ENCODE measurements around the gene ULK4. TPM values are rescaled to one million over a fixed set of nuclear protein-coding genes. Genes with fewer than 3 reads are reported as not detected.

The ULK4 gene
- total and polyA plus RNA-seq, 9 of the 15 experiments (the other 6 are each of a cell fraction or from before 2014, with no cell fraction given), result 3.0 to 5.9 (median 3.5) TPM

- no peak for TF ChIP-seq ERF (CRISPR knock-in tag; IDR thresholded peaks at IDR 0.05)
These were observed 744.9 kb downstream of the ULK4 start (continued) for GRCh38 chr3:41216993-41217392.

GRCh38 chr3:41216422-41216821 is 745.5 kb downstream of the ULK4 start:
- POLR2A ChIA-PET, result interaction anchor here (1.7 to 3.8 kb wide), 4 partner anchors 9 to 17 kb away, joined by 4 to 13 read pairs (median 8); partner anchors contain the start of gene CTNNB1
- H4K20me1 ChIP-seq (replicated peaks; ENCODE audit: control insufficient read depth, insufficient read depth, low read length), result peaks cover 61% of the 10 kb centered on the region
- H3K4me1 ChIP-seq (replicated peaks in 1 of 2; ENCODE audit: control insufficient read depth in 2 of 2, insufficient read depth in 2 of 2, low read length in 2 of 2), result peaks cover 0 to 5% of the 10 kb centered on the region in 2 experiments; a peak in 2 of 5 replicates
- H3K9ac ChIP-seq (ENCODE audit: insufficient read depth in 1 of 2, low read depth in 2 of 2, low read length in 2 of 2), result no peak overlapping the region
- ATAC-seq, result no peak
- no peak overlapping the region for H3K4me2 ChIP-seq (ENCODE audit: insufficient read depth, low read length)
- no peak overlapping the region for H3K4me3 ChIP-seq
- no peak for DNase-seq (ENCODE audit: extremely low read depth in 1 of 4, low spot score in 3 of 4)
- no peaks in the 10 kb centered on the region for H3K27me3 ChIP-seq (ENCODE audit: control insufficient read depth in 2 of 2, insufficient read depth in 2 of 2, low read length in 2 of 2)
- intact Hi-C loops (cut with micrococcal nuclease) (no loop called here), in situ Hi-C loops (cut with MboI) (no loop called here)
- H3K27ac ChIP-seq (ENCODE audit: extremely low read depth, low read depth, low read length), result no peak overlapping the region
- 55% methylated on average over 2 of the region's 2 CpGs for WGBS (ENCODE audit: insufficient coverage, low coverage, missing lambda C conversion rate)
- H3K9me1 ChIP-seq (ENCODE audit: control insufficient read depth, insufficient read depth, low read length), result no peaks in the 10 kb centered on the region
- peaks cover 99% of the 10 kb centered on the region for H3K79me2 ChIP-seq (ENCODE audit: control insufficient read depth, insufficient read depth, low read length)
- H3K36me3 ChIP-seq (ENCODE audit: control insufficient read depth, insufficient read depth, low read length), result no peaks in the 10 kb centered on the region; the same call in 2 of the 3 replicates
- H3K9me3 ChIP-seq (replicated peaks; ENCODE audit: control insufficient read depth, insufficient read depth, low read depth, low read length), result no peaks in the 10 kb centered on the region
- H2AFZ ChIP-seq (ENCODE audit: low read depth, low read length), result no peak overlapping the region
- CTCF ChIA-PET (ENCODE audit: low intra/inter-chr PET ratio), result no interaction called here
- BruUV-seq (replicated peaks), result no TSS peak
- no peak for FAIRE-seq
- no peak for TF ChIP-seq MCM5 (IDR thresholded peaks at IDR 0.05; ENCODE audit: low read depth)
- no peak for TF ChIP-seq BHLHE40 (IDR thresholded peaks at IDR 0.05; ENCODE audit: low read length)
- no peak for TF ChIP-seq ZNF740 (CRISPR knock-in tag; IDR thresholded peaks at IDR 0.05)
- TF ChIP-seq ZNF740 (tag; IDR thresholded peaks at IDR 0.05), result no peak
- TF ChIP-seq MCM3 (IDR thresholded peaks at IDR 0.05), result no peak
- no peak for TF ChIP-seq CHCHD3 (CRISPR knock-in tag; IDR thresholded peaks at IDR 0.05)
- TF ChIP-seq ARID4B (CRISPR knock-in tag; IDR thresholded peaks at IDR 0.05), result no peak
- TF ChIP-seq ZNF561 (CRISPR knock-in tag; conservative IDR thresholded peaks at IDR 0.05), result no peak
- no peak for TF ChIP-seq TBL1XR1 (IDR thresholded peaks at IDR 0.05; ENCODE audit: low read length in 2 of 2)
- no peak for TF ChIP-seq ZBTB7A (IDR thresholded peaks at IDR 0.05; ENCODE audit: borderline replicate concordance, control insufficient read depth, low read depth, low read length)
- no peak for TF ChIP-seq ZNF197 (CRISPR knock-in tag; IDR thresholded peaks at IDR 0.05; ENCODE audit: low read depth)
- TF ChIP-seq HDGF (IDR thresholded peaks at IDR 0.05), result no peak
- no peak for TF ChIP-seq PRDM10 (IDR thresholded peaks at IDR 0.05; ENCODE audit: partially characterized antibody)

Measured in K562 (cell line).